Measurements from ENCODE around the gene ATP1B2. TPM values are rescaled to one million over a fixed set of nuclear protein-coding genes. Genes with fewer than 3 reads are reported as not detected.
"Not testable (repeated sequence)": the region's sequence is repeated elsewhere in the genome, so short reads cannot be mapped to it uniquely, and the experiment has no call there.

Gene ATP1B2, protein sequence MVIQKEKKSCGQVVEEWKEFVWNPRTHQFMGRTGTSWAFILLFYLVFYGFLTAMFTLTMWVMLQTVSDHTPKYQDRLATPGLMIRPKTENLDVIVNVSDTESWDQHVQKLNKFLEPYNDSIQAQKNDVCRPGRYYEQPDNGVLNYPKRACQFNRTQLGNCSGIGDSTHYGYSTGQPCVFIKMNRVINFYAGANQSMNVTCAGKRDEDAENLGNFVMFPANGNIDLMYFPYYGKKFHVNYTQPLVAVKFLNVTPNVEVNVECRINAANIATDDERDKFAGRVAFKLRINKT
- under 1 TPM; 0.14 to 0.42 TPM for total RNA-seq

DNA sequence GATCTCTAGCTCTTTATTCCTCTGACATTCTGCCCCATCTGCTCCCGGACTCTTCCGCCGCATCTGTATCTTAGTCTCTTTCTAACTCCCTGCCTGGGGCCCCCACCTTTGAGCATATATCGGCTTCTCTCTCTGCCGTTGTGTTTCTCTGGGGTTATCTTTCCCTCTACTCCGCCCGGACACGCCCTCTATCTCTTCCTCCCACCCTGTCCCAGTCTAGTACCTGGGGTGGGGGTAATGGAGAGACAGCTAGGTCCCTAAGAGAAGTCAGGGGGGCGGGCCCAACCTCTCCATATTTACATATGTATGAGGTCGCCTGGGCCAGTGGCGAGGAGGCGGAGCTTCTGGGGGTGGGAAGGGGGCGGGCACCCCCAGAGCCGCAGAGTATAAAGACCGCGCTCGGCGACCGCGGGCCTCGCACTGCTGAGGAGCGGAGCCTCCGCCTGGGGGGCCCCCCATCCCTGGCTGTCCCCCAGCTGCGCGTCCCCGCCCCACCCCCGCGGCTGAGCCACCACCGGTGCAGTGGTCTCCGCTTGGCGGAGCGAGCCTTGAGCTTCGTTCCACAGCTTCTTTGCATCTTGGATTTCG lies at the start of gene ATP1B2:
Gene ATP1B2, plus strand, starts transcription at position 418 of the 588 bp plus-strand sequence. CDS start 593 bp downstream, outside the sequence.
- H3K4me3 Mint-ChIP-seq, result peak within 1 kb of the TSS; percentile 84
- ATAC-seq (ENCODE audit: low read depth) (peak; percentile 86), DNase-seq (peak; percentile 71)
- peaks cover 49% of the 10 kb centered on the region for H3K27me3 Mint-ChIP-seq
- peak within 1 kb of the TSS; percentile 35 for H3K27ac Mint-ChIP-seq
- no peaks in the 10 kb centered on the region for H3K9me3 Mint-ChIP-seq
- peaks cover 11% of the 10 kb centered on the region for H3K4me1 Mint-ChIP-seq
- H3K36me3 Mint-ChIP-seq, result no peaks in the 10 kb centered on the region
- POLR2A ChIA-PET, result interaction anchor here (0.6 to 2.5 kb wide), 6 partner anchors 9 to 515 kb away, joined by 3 to 21 read pairs (median 6); partner anchors contain the start of genes FXR2, SAT2 and TP53

DNA sequence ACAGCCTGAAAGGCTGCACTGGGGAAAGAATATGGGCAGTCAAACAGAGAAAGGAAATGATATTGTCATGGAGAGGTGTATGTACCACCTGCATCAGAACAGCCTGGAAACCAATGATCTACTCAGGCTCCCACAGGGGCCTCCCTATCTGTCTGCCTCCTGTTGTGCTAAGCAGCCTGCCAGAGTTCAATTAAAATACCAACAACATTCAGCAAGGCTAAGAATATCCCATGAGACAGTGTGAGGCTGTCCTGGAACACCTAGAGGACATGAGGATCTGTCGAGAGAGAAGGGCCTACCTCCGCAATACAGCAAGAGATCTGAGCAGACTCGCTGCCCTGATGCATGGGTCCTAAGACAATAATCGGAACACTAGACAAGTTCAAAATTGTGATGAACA lies 44.4 kb upstream of the ATP1B2 start:
- DNase-seq (no peak), ATAC-seq (ENCODE audit: low read depth) (no peak)
- H3K4me1 Mint-ChIP-seq, result peaks cover 8% of the 10 kb centered on the region
- H3K27me3 Mint-ChIP-seq, result no peaks in the 10 kb centered on the region
- no peaks in the 10 kb centered on the region for H3K9me3 Mint-ChIP-seq
- POLR2A ChIA-PET, result no interaction called here
- peaks cover 16% of the 10 kb centered on the region for H3K36me3 Mint-ChIP-seq
- H3K4me3 Mint-ChIP-seq, result no peak overlapping the region
- H3K27ac Mint-ChIP-seq, result no peak overlapping the region

DNA sequence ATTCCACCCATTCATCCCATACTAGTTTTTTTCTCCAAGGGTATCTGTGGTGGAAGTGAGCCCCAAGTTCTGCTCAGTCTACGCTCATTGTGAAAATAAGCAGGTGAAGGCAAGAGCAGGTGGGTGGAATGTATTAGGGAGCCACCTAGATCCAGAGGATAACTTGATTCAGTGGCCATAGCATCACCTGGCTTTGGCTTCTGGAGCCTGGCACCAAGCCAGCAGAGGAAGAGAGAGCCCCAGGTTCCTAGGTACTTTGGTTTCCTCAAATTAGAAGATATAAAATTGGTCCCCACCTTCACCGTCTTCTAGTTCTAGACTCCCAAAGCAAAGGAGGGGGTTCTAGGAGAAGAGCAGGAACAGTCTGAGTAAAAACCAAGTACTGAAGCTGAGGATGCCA lies 40.1 kb upstream of the ATP1B2 start:
- Mint-ChIP-seq H3K36me3 (peaks cover 4% of the 10 kb centered on the region), H3K4me1 (peaks cover 28% of the 10 kb centered on the region), H3K9me3 (no peaks in the 10 kb centered on the region), H3K4me3 (no peak overlapping the region), H3K27me3 (no peaks in the 10 kb centered on the region), H3K27ac (no peak overlapping the region)
- ATAC-seq (ENCODE audit: low read depth) (no peak), DNase-seq (no peak)
- POLR2A ChIA-PET, result no interaction called here

DNA sequence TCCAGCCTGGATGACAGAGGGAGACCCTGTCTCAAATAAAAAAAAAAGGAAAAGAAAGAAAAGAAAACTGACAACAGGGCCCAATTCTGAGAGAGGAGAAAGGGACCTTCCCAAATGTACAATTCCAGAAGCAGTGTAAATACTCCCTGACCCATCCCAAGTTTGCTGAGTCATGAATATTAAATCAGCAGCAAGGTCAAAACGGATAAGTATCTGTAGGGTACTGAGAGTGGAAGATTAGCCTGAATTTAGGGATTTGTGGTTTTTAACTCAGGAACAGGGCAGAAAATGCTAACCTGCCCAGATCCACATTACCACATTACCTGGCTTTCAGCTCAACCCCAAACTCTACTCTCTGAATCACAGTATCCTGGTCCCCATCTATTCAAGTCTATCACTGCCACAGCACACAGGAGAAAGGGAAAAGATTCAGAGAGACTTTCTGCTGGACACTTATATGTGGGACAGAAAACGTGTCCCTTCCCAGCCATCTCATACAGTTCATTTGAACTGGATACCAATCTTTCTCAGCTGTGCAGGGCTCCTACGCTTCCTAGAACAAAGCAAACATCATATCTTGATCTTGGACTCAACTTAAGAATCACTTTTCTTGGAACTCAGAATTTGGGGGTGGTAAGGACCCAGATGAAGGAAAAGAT lies 39.0 kb upstream of the ATP1B2 start:
- H3K27ac Mint-ChIP-seq, result no peak overlapping the region
- peak overlapping the region; percentile 28 for H3K4me3 Mint-ChIP-seq
- DNase-seq (no peak), ATAC-seq (ENCODE audit: low read depth) (no peak)
- peaks cover 28% of the 10 kb centered on the region for H3K4me1 Mint-ChIP-seq
- POLR2A ChIA-PET, result interaction anchor here (0.5 to 0.6 kb wide), 2 partner anchors 37 to 75 kb away, joined by 3 read pairs; partner anchors contain the start of gene TP53
- no peaks in the 10 kb centered on the region for H3K9me3 Mint-ChIP-seq
- H3K27me3 Mint-ChIP-seq, result no peaks in the 10 kb centered on the region
- peaks cover 1% of the 10 kb centered on the region for H3K36me3 Mint-ChIP-seq

DNA sequence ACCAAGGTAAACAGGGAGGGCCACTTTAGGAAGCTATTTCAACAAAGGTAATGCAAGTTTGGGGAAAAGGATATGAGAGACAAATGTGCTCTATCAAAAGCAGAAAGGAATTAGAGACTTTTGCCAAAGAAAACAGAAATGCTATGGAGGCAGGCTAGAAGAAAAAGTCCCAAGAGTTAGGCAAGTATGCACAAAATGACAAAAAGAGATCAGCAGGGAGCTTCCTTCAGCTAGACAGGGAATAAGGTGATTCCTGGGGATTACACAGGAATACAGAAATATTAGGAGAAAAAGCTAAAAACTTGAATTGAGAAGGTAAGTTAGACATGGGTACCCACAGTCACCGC lies 38.5 kb upstream of the ATP1B2 start:
- Mint-ChIP-seq H3K27me3 (no peaks in the 10 kb centered on the region), H3K9me3 (no peaks in the 10 kb centered on the region), H3K4me3 (no peak overlapping the region), H3K4me1 (peaks cover 28% of the 10 kb centered on the region), H3K36me3 (peaks cover 1% of the 10 kb centered on the region), H3K27ac (no peak overlapping the region)
- DNase-seq, result no peak
- POLR2A ChIA-PET, result interaction anchor here (0.5 kb wide), 1 partner anchor 36 kb away, joined by 3 read pairs; no protein-coding TSS in a partner anchor
- no peak for ATAC-seq (ENCODE audit: low read depth)

DNA sequence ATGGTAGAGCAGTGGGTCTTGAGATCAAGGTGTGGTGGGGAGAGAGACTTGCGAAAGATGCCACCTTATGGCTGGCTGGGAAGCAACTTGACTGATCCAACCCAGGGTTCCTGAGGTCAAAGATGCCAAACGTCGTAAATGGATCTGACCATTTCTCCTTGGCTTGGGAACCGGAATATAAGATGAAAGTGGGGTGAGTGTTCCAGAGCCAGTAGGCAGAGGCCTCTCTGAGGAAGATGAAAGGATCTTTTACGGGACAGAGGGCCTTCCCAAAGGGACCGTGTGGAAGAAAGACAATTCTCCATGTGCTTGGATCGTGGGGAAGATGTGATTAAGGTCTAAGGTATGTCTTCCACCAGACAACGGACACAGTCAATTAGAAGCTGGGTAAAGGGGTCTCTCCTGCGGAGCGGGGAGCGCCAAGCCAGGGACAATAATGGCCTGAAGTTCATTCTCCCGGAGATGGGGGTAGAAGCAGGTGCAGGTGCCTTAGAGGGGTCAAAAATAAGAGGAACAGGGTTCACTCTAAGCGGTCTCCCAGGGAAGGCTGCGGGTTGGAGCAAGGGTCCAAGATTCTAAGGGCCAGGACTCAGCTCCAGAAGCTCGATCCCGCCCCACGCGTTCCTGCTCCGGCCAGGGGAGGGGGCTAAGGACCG lies 36.8 kb upstream of the ATP1B2 start:
- POLR2A ChIA-PET, result interaction anchor here (0.6 to 2.7 kb wide), 14 partner anchors 13 to 129 kb away, joined by 3 to 22 read pairs (median 5); partner anchors contain the start of genes ATP1B2, CD68, DNAH2 and MPDU1
- Mint-ChIP-seq H3K4me3 (peak overlapping the region; percentile 91), H3K4me1 (peaks cover 28% of the 10 kb centered on the region), H3K27me3 (no peaks in the 10 kb centered on the region), H3K27ac (peak overlapping the region; percentile 88), H3K9me3 (no peaks in the 10 kb centered on the region), H3K36me3 (peaks cover 1% of the 10 kb centered on the region)
- no peak for ATAC-seq (ENCODE audit: low read depth)
- DNase-seq, result no peak

DNA sequence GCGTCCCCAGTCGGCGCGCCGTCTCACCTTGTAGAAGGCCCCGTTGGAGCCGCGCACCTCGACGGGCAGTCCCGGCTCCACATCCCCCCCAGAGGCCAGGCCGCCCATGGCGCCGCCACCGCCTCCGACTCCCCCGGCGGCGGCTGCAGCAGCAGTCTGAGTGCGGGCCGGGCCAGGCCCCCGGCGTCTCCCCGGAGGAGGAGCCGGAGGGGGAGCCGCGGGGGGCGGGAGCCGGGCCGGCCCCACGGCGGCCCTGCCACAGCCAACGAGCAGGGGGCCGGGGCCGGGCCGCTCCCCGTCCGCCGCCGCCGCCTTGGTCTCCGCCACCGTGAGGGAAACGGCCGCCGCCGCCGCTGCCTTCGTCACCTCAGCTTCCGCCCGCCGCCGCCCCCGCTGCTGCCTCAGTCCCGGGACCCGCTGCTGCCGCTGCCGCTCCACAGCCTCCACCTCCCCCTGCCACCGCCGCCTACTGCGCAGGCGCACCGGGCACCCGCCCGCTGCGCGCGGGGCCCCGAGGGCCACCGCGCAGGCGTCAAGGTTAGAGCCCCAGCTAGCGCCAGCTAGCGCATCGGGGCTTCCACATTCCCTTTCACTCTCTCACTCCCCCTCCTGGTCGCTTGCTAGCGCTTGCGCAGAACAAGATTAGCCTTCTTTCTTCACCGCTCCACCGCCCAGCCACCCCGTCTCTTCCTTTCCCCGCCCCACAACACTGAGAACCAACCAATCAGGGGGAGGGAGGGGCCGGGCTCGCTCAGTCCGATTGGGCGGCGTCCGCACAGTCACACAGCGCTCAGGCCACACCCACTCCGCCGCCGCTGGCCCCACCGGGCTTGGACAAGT lies 36.1 kb upstream of the ATP1B2 start, which contains the start of gene FXR2:
Gene FXR2, minus strand, starts transcription at position 473 of the 840 bp plus-strand sequence. Its CDS starts 365 bp downstream, at position 108.
- peak; percentile 97 for DNase-seq
- H3K4me3 Mint-ChIP-seq, result peak within 1 kb of the TSS; percentile 91
- peak; percentile 90 for ATAC-seq (ENCODE audit: low read depth)

DNA sequence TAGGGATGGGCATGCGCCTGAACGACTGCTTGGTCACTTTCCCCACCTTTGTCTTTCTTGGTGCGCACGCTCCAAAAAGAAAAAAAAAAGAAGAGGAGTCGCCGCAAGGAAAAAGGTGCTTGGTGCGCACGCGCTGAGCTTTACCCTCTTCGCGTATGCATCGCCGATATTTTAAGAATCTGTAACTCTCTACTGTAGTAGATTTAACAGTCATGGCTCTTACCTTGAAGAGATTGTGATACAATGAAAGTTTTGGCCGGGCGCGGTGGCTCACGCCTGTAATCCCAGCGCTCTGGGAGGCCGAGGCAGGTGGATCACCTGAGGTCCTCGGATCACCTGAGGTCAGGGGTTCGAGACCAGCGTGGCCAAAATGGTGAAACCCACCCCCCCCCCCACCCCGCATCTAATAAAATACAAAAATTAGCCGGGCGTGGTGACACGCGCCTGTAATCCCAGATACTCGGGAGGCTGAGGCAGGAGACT lies 35.4 kb upstream of the ATP1B2 start:
- Mint-ChIP-seq H3K27me3 (no peaks in the 10 kb centered on the region), H3K27ac (peak overlapping the region; percentile 95), H3K36me3 (peaks cover 1% of the 10 kb centered on the region), H3K4me3 (peak overlapping the region; percentile 86), H3K4me1 (peaks cover 24% of the 10 kb centered on the region), H3K9me3 (no peaks in the 10 kb centered on the region)
- ATAC-seq (ENCODE audit: low read depth) (no peak), DNase-seq (no peak)
- POLR2A ChIA-PET, result interaction anchor here (0.8 to 2.7 kb wide), 17 partner anchors 12 to 179 kb away, joined by 3 to 22 read pairs (median 4); partner anchors contain the start of genes ATP1B2, CD68, DNAH2 and MPDU1

More for the DNA sequence above, 36.1 kb upstream of the ATP1B2 start, which contains the start of gene FXR2:
- H3K27me3 Mint-ChIP-seq, result no peaks in the 10 kb centered on the region
- no peaks in the 10 kb centered on the region for H3K9me3 Mint-ChIP-seq
- POLR2A ChIA-PET, result interaction anchor here (0.8 to 2.7 kb wide), 19 partner anchors 13 to 179 kb away, joined by 3 to 22 read pairs (median 4); partner anchors contain the start of genes ATP1B2, CD68, DNAH2 and MPDU1
- H3K4me1 Mint-ChIP-seq, result peaks cover 25% of the 10 kb centered on the region
- peaks cover 1% of the 10 kb centered on the region for H3K36me3 Mint-ChIP-seq
- H3K27ac Mint-ChIP-seq, result peak within 1 kb of the TSS; percentile 95

DNA sequence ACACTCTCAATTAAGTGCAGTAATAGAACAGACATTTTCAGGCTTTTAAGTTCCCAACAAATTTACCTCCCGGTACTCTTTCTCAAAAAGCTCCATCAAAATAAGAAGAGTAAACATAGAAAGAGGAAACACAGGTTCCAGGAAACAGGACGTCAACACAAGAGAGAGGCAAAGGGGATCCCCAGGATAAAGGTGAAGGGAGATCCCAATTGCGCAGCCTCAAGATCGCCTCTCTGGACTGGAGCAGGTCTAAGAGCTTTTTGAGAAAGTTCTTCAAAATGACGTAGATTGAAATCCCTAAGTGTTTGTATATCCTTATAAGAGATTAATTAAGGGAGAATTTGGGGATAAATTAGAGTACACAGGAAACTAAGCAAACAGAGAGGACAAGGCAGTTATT lies 32.1 kb upstream of the ATP1B2 start:
- no peaks in the 10 kb centered on the region for H3K36me3 Mint-ChIP-seq
- H3K27ac Mint-ChIP-seq, result no peak overlapping the region
- POLR2A ChIA-PET, result interaction anchor here (1.9 kb wide), 1 partner anchor 9 kb away, joined by 5 read pairs; the partner anchor contains the start of gene SAT2
- ATAC-seq (ENCODE audit: low read depth) (no peak), DNase-seq (no peak)
- no peaks in the 10 kb centered on the region for H3K9me3 Mint-ChIP-seq
- H3K27me3 Mint-ChIP-seq, result peaks cover 2% of the 10 kb centered on the region
- H3K4me3 Mint-ChIP-seq, result no peak overlapping the region
- H3K4me1 Mint-ChIP-seq, result peaks cover 4% of the 10 kb centered on the region

DNA sequence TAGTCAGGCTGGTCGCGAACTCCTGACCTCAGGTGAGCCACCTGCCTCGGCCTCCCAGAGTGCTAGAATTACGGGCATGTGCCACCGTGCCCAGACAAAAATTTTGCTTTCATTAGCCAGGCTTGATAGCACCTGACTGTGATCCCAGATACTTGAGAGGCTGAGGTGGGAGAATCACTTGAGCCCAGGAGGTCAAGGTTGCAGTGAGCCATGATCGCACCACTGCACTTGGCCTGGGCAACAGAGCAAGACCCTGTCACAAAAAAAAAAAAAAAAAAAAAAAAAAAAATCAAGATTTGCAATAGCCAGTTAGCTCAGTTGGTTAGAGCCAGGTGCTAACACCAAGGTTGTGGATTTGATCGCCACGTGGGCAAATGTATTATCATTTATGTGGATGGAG lies 29.9 kb upstream of the ATP1B2 start:
- DNase-seq, result no peak
- no peaks in the 10 kb centered on the region for H3K36me3 Mint-ChIP-seq
- ATAC-seq (ENCODE audit: low read depth), result no peak
- no peaks in the 10 kb centered on the region for H3K9me3 Mint-ChIP-seq
- no peak overlapping the region for H3K27ac Mint-ChIP-seq
- peaks cover 2% of the 10 kb centered on the region for H3K27me3 Mint-ChIP-seq
- no peak overlapping the region for H3K4me3 Mint-ChIP-seq
- POLR2A ChIA-PET, result no interaction called here
- H3K4me1 Mint-ChIP-seq, result no peaks in the 10 kb centered on the region

DNA sequence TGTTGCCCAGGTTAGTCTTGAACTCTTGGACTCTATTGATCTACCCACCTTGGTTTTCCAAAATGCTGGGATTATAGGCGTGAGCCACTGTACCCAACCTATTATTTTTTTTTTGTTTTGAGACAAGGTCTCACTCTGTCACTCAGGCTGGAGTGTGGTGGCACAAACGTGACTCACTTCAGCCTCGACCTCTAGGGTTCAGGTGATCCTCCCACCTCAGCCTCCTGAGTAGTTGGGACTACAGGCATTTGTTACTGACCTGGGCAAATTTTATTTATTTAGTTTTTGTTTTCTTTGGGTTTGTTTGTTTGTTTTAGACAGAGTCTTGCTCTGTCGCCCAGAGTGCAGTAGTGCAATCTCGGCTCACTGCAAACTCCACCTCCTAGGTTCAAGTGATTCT lies 27.1 kb upstream of the ATP1B2 start:
- ATAC-seq (ENCODE audit: low read depth) (no peak), DNase-seq (no peak)
- Mint-ChIP-seq H3K36me3 (peaks cover 3% of the 10 kb centered on the region), H3K4me3 (no peak overlapping the region), H3K4me1 (peaks cover 12% of the 10 kb centered on the region), H3K9me3 (no peaks in the 10 kb centered on the region), H3K27me3 (peaks cover 2% of the 10 kb centered on the region), H3K27ac (no peak overlapping the region)
- POLR2A ChIA-PET, result interaction anchor here (1.4 kb wide), 1 partner anchor 63 kb away, joined by 3 read pairs; no protein-coding TSS in a partner anchor

DNA sequence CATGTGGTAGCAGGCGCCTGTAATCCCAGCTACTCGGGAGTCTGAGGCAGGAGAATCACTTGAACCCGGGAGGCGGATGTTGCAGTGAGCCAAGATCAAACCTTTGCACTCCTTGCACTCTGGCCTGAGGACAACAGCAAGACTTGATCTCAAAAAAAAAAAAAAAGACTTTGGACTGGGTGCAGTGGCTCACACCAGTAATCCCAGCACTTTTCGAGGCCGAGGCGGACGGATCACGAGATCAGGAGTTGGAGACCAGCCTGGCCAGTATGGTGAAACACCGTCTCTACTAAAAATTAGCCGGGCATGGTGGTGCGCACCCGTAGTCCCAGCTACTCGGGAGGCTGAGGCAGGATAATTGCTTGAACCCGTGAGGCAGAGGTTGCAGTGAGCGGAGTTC lies 25.0 kb upstream of the ATP1B2 start:
- H3K4me3 Mint-ChIP-seq; DNase-seq; POLR2A ChIA-PET; H3K36me3 Mint-ChIP-seq; H3K9me3 Mint-ChIP-seq; H3K27ac Mint-ChIP-seq; ATAC-seq (ENCODE audit: low read depth); H3K27me3 Mint-ChIP-seq: not testable (repeated sequence)
- peaks cover 12% of the 10 kb centered on the region for H3K4me1 Mint-ChIP-seq
